Measurements from ENCODE around the gene GSN.
A peak's percentile ranks its signal among the peaks of the same experiment; 100 is the strongest.

The GSN gene

GRCh38 chr9:121350036-121350435 is 82.1 kb downstream of the GSN start:
- TF ChIP-seq EZH2phosphoT487 (IDR thresholded peaks at IDR 0.05; ENCODE audit: borderline replicate concordance) (no peak), CTCF (conservative IDR thresholded peaks at IDR 0.05; ENCODE audit: low read length) (no peak)
- H3K9me2 ChIP-seq (replicated peaks; ENCODE audit: low read depth, low read length) = no peaks in the 10 kb centered on the region
- H3K4me2 ChIP-seq (ENCODE audit: low read depth, low read length, poor library complexity, severe bottlenecking) = no peak overlapping the region
- no peak overlapping the region for H3K9ac ChIP-seq (ENCODE audit: low read depth, low read length, poor library complexity, severe bottlenecking)
- no peak overlapping the region for H3K4me3 ChIP-seq (ENCODE audit: low read length, poor library complexity, severe bottlenecking)
- H3F3A ChIP-seq (ENCODE audit: low read depth) = no peaks in the 10 kb centered on the region
- no peaks in the 10 kb centered on the region for H3K9me3 ChIP-seq (ENCODE audit: insufficient read depth, low read depth, low read length)
- no peak overlapping the region for H2AFZ ChIP-seq (ENCODE audit: low read length)
- H3K27me3 ChIP-seq (ENCODE audit: insufficient read depth, low read length, poor library complexity, severe bottlenecking) = peaks cover 24% of the 10 kb centered on the region
- peaks cover 11% of the 10 kb centered on the region for H3K4me1 ChIP-seq (ENCODE audit: insufficient read depth, low read length, poor library complexity, severe bottlenecking)
- H3K36me3 ChIP-seq (ENCODE audit: insufficient read depth, low read length) = no peaks in the 10 kb centered on the region
- H3K79me2 ChIP-seq (ENCODE audit: insufficient read depth, low read length) = no peaks in the 10 kb centered on the region
- no peaks in the 10 kb centered on the region for H4K20me1 ChIP-seq (ENCODE audit: insufficient read depth, low read length, poor library complexity, severe bottlenecking)

DNA sequence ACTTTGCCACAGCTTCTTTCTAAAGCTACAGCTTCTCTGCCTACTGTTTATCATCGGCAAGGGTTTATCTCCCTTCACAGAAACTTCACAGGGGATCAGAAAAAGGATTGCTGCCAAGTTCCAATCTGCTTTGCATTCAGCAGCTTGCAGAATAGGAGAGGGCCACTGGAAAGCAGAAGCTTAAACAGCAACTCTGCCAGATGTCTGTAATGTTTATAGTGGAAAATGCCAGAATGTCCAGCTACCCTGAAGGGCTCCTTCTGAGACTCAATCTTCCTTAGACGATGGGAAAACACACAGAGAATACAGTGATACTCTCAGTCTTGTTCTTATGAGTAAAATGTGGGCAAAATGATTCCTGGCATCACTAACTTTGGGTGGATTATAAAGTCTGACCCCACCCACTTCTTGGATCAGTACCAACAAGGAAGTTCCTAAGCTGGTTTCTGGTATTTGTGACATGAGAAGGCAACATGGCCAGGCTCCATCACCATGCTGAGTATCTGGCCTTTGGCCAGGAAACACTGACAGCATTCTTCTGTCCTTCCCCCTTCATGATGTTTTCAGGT is 83.1 kb downstream of the GSN start:
- Histone ChIP-seq H3K36me3 (ENCODE audit: insufficient read depth, low read length) (no peaks in the 10 kb centered on the region), H3K4me2 (ENCODE audit: low read depth, low read length, poor library complexity, severe bottlenecking) (no peak overlapping the region), H3K9me3 (ENCODE audit: insufficient read depth, low read depth, low read length) (no peaks in the 10 kb centered on the region), H3K27me3 (ENCODE audit: insufficient read depth, low read length, poor library complexity, severe bottlenecking) (peaks cover 24% of the 10 kb centered on the region), H3K4me1 (ENCODE audit: insufficient read depth, low read length, poor library complexity, severe bottlenecking) (peaks cover 11% of the 10 kb centered on the region), H3F3A (ENCODE audit: low read depth) (no peaks in the 10 kb centered on the region), H3K79me2 (ENCODE audit: insufficient read depth, low read length) (no peaks in the 10 kb centered on the region), H3K9me2 (replicated peaks; ENCODE audit: low read depth, low read length) (no peaks in the 10 kb centered on the region), H3K9ac (ENCODE audit: low read depth, low read length, poor library complexity, severe bottlenecking) (no peak overlapping the region), H4K20me1 (ENCODE audit: insufficient read depth, low read length, poor library complexity, severe bottlenecking) (no peaks in the 10 kb centered on the region), H2AFZ (ENCODE audit: low read length) (no peak overlapping the region), H3K4me3 (ENCODE audit: low read length, poor library complexity, severe bottlenecking) (no peak overlapping the region)
- TF ChIP-seq CTCF (conservative IDR thresholded peaks at IDR 0.05; ENCODE audit: low read length) = no peak
- TF ChIP-seq EZH2phosphoT487 (IDR thresholded peaks at IDR 0.05; ENCODE audit: borderline replicate concordance) = no peak

DNA sequence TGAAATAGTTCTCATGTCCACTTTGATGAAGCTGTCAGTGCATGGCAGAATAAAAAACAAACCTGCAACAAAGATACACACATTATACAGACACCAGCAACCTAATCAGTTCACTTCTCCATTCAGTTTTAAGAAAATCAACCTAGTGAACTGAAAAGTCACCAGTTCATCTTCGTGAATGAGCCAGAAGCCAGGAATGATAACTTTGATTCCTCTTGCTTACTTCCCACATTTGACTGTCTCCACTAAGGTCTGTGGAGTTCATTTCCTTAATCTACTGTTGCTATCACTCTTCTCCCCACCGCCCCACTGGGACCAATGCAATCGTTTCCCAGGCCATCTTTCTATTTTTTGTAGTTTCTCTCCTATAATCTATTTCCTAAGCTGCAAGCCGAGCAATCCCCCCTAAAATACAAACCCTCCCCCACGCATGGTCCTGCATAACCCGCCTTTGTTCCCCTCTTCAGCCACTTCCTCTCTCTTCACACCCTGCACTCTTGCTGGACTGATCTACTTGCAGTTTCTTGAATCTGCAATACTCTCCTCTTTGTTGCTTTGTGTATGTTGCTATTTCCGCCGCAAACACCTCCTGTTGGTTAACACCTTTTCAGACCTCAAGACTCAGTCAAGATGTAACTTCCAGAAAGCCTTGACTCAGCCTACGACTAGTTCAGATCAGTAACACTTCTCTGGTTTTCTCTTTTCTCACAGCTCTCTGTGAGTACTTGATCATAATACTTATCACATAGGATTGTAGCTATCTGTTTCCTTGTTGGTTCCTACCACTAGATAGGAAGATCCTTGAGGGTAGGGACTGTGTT is 85.5 kb downstream of the GSN start:
- H2AFZ ChIP-seq (ENCODE audit: low read length) = peak overlapping the region; percentile 53
- H3K27me3 ChIP-seq (ENCODE audit: insufficient read depth, low read length, poor library complexity, severe bottlenecking) = peaks cover 24% of the 10 kb centered on the region
- H3K9me2 ChIP-seq (replicated peaks; ENCODE audit: low read depth, low read length) = no peaks in the 10 kb centered on the region
- H3F3A ChIP-seq (ENCODE audit: low read depth) = no peaks in the 10 kb centered on the region; the same call in 1 of the 2 replicates
- H3K4me2 ChIP-seq (ENCODE audit: low read depth, low read length, poor library complexity, severe bottlenecking) = no peak overlapping the region
- no peaks in the 10 kb centered on the region for H4K20me1 ChIP-seq (ENCODE audit: insufficient read depth, low read length, poor library complexity, severe bottlenecking)
- no peaks in the 10 kb centered on the region for H3K36me3 ChIP-seq (ENCODE audit: insufficient read depth, low read length)
- TF ChIP-seq EZH2phosphoT487 (IDR thresholded peaks at IDR 0.05; ENCODE audit: borderline replicate concordance) (no peak), CTCF (conservative IDR thresholded peaks at IDR 0.05; ENCODE audit: low read length) (no peak)
- no peaks in the 10 kb centered on the region for H3K79me2 ChIP-seq (ENCODE audit: insufficient read depth, low read length)
- H3K9me3 ChIP-seq (ENCODE audit: insufficient read depth, low read depth, low read length) = no peaks in the 10 kb centered on the region
- peaks cover 23% of the 10 kb centered on the region for H3K4me1 ChIP-seq (ENCODE audit: insufficient read depth, low read length, poor library complexity, severe bottlenecking)
- no peak overlapping the region for H3K4me3 ChIP-seq (ENCODE audit: low read length, poor library complexity, severe bottlenecking)
- no peak overlapping the region for H3K9ac ChIP-seq (ENCODE audit: low read depth, low read length, poor library complexity, severe bottlenecking)
